NCI-H345 (cell line): Measurements from ENCODE around the gene PROKR2.

Experiments
- DNase-seq: peaks from one replicate; lab custom pipeline; 2025; lab: John Stamatoyannopoulos, UW

Gene PROKR2

DNA sequence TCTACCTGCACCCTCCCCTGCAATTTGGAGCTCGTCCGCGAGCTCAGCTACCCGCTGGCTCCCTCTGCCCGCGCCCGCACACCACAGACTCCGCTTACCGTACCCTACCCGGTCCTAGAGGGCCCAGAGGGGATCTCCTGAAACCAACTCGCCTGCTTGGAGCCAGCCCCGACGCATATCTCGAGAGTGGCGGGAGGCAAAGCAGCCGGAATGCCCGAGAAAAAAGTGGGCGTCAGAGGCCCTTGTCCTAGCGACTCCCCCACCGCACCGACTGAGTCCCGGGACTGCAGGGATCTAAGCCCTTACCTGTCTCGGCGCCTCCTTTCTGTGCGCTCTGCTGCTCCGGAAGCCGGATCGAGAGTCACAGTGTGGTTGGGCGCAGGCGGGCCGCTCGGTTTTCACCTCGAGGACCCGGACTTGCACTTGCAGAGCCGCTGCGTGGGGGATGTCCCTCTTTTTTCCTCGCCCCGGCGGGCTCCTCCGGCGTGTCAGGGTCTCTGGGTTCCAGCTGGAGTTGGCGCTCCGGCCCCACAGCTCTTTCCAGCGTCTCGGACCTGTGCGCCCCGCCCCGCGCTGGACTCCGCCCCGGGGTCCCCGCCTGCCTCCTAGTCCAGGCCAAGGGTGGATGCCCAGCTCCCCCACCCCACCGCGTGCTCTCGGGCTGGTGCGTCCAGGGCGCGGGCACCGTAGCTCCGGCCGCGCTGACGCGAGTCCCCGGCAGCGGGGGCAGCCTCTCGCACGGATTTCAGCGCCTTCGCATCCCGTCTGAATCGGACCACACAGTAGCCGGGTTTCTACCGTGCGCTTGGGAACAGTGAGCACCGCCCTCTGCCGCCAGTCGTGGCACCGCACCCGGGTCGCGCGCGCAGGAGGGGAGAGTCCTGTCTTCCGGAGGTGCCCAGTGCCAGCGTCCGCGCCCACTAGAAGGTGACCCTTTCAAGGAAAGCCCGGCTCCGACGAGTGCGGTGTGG lies at the start of gene PROKR2:
Gene PROKR2, minus strand, starts transcription at position 767 of the 971 bp plus-strand sequence. CDS start 2,585 bp downstream, outside the sequence.
- peak; percentile 61 for DNase-seq

- no peak for DNase-seq
Observed at GRCh38 chr20:5364997-5365597, 48.3 kb upstream of the PROKR2 start.

GRCh38 chr20:5364136-5364821 lies 47.5 kb upstream of the PROKR2 start:
- DNase-seq, result no peak

- DNase-seq, result no peak
Observed at GRCh38 chr20:5362771-5363170, 46.0 kb upstream of the PROKR2 start.

DNA sequence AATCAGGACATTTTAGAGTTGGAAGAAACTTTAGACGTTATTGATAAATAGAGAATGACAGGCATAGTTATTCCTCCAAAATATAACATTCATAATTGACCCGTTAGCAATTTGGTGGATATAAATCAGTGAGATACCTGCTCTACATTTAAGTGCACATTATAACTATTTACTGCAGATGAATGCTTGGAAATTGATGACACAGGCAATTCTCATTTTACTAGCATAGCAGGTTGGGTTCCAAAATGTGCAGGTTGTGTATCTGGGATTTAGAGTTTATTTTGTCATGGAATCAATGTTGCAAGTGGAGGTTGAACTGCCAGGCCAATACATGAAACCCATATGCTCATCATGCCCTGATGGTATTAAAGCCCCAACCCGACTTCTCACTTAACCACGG lies 44.4 kb upstream of the PROKR2 start:
- DNase-seq, result no peak

GRCh38 chr20:5357946-5358345 lies 41.2 kb upstream of the PROKR2 start:
- no peak for DNase-seq

DNA sequence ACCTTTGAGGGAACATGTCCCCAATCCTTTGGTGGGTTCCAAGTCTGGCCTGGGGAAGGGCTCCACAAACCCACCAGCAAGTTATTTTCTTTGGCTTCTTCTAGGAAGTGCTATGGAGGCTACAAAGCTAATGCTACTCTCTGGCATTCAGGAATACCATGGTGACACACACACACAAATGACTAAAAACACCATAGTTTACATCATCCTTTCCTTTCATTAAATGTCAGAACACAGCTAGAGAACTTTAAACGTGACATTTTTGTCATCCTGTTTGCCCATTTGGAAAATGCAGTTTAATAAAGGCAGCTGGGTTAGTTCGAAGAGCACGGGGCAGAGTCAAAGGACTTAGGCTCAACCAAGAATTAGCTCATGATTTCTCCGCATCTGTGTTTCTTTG lies 40.2 kb upstream of the PROKR2 start:
- no peak for DNase-seq

DNA sequence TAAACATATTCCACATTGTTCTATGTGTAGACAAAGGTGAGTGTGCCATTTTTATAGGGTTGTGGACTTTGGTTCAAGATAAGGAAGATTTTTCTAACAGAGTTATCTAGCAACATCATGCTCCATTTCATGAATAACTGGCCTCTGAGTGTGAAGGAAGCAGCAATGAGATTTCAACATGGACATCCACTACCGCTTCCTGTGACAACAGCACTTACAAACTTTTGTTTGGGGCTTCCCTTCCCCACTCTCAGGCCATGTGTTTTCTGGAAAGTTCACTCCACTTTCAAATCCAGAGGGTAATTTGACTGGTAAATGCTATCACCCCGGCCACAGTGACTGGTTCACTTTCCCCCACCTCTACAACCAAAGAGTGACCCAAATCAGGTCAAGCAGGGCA lies 38.1 kb upstream of the PROKR2 start:
- no peak for DNase-seq

DNA sequence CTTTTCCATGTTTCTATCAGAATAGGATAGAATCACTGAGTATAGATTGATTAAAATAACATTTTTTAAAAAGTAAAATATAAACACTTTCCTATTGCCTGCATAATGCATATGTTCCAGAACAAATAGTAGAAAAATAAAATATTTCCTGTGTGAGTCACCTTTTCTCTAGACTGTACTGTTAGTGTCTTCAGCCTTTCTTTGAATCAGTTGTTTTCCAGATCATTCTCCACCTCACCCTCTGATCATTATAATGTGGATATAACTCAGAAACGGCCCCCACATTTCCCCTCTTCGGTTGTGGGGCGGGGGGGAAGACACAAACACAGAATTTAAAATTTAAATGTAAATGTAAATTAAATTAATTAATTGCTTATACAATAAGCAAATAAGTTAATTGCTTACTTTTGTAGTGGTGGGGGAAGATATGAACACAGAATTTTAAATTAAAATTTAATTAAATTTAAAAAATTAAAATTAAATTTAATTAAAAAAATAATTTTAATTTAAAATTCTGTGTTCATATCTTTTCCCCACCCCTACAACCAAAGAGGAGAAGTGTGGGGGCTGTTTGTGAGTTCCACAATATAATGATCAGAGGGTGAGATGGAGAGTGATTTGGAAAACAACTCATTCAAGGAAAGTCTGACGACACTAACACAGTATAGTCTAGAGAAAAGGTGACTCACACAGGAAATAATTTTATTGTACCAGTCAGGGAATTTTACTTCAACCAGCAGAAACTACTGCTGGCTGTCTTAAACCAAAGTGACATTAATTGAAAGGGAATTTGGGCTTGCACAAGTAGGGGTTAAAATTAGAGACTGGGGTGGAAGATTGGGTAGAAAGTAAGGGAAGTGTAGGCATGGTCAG lies 37.1 kb upstream of the PROKR2 start:
- DNase-seq, result no peak

DNA sequence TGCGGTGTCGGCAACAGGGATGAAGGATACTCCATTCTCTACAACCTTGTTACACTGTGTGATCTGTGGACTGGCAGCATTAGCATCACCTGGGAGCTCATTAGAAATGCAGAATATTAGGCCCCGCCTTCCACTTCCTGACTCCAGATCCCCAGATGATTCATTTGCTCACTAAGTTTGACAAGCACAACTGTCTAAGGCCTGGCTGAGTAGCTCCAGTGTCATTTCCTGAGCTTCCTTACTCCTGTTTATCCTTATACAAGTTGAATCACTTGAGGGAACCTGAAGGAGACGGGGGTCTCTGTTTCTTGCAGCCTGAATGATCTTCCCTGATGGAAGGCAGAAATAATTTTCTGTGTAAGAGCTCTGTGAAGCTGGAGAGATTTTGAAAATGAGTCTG lies 32.7 kb upstream of the PROKR2 start:
- DNase-seq, result no peak

GRCh38 chr20:5342021-5342420 lies 25.3 kb upstream of the PROKR2 start:
- no peak for DNase-seq

- DNase-seq, result no peak
Observed at GRCh38 chr20:5331340-5331739, 14.6 kb upstream of the PROKR2 start.

DNA sequence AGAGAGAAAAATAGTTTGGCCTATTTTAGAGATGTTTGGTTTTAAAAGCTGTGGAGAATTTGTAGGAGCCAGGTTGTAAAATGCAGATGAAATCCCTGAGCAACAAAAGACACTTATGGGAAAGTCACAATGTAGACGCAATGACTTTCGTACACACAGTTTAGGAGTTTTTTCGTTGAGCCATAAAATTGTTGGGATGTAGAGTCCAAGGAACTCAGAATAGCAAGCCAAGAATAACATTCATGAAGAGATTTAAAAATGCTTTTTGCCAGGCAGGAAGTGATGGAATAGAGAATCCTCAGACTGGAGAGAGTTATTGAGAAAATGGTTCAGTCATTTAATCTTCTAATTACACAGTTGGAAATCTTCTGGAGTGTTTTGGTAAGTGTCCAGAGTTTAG lies 11.5 kb upstream of the PROKR2 start:
- no peak for DNase-seq

GRCh38 chr20:5327356-5327755 lies 10.6 kb upstream of the PROKR2 start:
- no peak for DNase-seq

DNA sequence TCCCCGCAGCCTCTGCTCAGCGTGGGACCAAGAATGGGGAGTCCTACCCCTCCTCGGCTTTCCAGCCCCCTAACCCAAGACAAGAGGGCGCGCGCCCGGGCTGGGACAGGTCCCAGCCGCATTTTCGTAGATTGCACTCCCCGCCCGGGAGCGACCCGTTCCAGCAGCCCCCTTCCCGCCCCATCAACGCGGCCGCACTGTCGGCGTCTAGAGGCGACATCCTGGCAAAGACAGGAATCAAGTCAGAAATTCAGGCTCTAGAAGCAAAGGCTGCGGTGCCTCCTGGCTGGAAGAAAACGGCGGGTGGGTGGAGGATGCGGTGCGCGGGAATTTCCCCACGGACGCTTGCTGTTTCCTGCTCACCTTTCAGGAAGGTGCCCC lies 957 bp downstream of the PROKR2 start:
- DNase-seq, result no peak

GRCh38 chr20:5313916-5314315 lies 2.8 kb downstream of the PROKR2 start:
- DNase-seq, result no peak

GRCh38 chr20:5312518-5312917 lies 4.2 kb downstream of the PROKR2 start:
- no peak for DNase-seq

DNA sequence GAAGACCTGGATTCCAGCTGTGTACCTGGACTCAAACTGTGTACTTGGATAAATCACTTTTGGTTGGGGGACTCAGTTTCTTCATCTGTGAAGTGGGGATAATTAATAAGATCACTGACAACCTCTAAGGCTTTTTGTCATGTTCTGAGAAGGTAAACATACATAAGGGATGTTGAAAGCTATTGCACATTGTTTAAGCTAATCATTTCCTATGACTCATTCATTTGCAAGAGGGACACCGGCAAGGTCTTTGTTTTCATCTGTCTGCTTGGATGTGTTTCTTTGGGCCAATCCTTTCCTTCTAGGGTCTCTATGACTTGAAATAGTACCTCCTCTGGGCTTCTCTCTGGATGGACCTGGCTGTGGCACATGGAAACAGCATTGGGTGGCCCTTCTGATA lies 6.8 kb downstream of the PROKR2 start:
- DNase-seq, result no peak

GRCh38 chr20:5298811-5299210 lies 17.9 kb downstream of the PROKR2 start:
- no peak for DNase-seq

DNA sequence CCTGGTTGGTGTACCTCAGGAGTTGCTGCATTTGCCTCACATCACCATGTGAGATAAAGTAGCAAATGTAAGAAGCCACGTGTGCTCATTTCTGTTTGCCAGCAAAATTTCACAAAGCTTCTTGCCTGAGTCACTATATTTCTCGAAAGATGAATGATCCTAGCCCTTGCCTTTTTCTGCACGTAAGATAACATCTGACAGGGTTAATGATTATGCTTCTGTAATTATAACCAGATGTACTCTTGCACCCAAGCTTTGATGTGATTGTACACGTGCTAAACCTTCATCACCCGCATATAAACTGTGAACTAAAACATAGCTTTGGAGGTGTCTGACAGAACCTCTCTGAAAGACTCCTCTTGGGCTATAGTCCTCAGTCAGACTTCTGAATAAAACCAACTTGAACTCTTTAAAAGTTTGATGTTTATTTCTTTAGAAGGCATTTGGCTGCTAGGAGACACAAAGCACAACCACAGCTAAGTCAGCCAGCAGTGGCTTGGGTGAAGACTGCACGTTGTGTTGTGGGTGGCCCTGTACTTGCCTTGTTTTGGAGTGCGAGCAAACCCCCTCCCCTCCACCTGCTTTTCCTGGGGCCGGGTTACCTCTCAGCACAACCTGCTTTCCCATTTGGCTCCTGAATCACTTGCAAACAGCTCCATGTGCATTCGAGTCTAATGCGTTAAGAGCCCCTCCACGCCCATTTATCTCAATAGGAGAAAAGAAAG lies 19.3 kb downstream of the PROKR2 start:
- no peak for DNase-seq

DNA sequence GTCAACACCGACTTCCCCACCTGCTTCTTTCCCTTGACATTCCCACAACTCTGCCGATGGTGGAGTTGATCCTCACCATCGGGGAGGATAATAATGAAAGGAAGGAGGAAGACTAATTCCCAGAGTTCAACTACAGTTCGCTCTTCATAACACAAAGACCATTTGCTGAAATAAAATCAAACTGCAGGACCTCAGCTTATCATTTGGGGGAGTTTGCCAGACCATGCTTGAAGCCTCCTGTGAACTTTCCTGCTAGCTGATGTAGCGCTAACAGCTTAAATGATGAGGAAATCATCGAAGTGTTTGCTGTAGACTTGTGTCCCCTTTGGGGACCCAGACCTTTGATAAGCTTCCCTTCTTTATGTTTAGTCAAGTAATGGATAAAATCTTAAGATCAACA lies 26.2 kb downstream of the PROKR2 start:
- DNase-seq, result no peak
